Effector CD8-positive, alpha-beta T cell (primary cell): ENCODE data around the gene JDP2.

ENCODE experiments used
- DNase-seq: peaks from one replicate; lab custom pipeline; 2025; lab: John Stamatoyannopoulos, UW

The JDP2 gene

DNA sequence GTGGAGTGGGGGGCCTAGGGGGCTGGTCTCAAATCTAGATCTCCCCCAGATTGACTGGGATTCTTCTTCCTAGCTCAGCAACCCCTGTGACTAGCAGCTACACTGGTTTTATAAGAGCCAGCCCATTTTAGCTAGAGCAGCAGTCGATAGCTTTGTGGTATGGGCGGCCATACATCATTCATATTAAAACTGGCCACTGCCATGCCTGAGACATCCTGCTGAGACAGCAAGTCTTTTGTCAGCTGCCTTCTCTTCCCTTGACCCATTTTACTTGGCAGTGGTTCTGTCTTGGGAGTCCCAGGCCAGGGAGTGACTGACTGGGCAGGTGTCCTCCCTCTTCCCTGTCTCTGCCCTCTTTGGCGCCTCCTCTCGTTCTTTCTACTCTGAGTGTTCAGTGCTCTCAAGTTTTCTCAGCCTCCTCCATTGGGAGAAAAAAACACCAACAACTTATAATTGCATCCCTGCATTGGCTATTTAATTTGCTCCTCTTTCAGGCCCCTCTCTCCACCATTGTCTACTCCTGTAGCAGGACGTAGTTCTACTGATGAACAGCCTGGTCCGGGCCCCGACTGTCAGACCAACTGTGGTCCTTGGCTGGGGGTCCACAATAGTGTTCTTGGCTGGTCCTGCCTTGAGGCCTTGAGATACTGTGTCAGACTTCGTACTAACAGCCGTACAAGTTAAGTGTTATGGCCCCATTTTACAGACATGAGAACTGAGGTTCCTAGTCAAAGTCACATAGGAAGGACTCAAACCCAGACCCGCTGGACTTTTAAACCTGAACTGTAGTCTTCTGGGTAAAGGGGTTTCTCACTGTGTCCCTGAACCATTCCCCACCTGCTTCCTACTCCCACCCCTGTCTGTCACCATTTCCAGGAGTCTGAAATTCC lies 18.3 kb upstream of the JDP2 start:
- DNase-seq: no peak

- no peak for DNase-seq
These were observed 16.6 kb upstream of the JDP2 start for GRCh38 chr14:75411214-75411540.

DNA sequence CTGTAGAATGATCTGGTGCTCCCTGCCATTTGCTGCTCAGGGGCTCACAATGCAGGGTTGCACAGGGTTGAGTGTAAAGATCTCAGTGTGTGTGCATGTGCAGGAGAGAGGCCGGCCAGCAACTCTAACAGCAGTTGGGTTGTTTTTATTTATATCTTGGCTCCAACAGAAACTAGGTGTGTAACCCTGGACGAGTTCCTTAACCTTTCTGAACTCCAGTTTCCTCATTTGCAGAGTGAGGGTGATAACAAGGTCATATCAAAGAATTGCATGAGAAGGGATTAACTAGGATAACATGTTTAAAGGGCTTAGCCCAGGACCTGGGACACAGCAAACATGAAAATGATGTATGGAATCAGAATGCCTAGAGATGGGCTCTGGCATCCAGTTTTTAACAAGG lies 14.8 kb upstream of the JDP2 start:
- no peak for DNase-seq

GRCh38 chr14:75417674-75418073 lies 10.1 kb upstream of the JDP2 start:
- no peak for DNase-seq

- DNase-seq: no peak
These were observed 8.7 kb upstream of the JDP2 start for GRCh38 chr14:75418850-75419768.

DNA sequence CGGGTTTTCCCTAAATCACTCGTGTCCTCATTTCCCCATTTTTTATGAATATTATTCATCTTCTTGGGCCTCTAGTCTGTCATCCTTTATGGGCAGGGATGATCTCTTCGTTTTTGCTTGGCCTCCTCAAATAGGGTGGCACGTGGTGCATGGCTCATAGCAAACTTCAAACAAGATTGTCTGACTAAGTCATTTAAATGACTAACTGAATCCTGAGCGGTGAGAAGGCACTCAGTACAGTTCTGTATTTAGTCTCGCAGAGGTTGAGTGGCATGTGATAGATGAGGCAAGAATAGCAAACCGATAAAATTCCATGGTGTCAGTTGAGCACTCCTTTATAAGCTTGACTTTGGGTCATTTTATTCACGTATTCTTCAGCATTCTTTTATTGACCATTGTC lies 5.7 kb upstream of the JDP2 start:
- no peak for DNase-seq

DNA sequence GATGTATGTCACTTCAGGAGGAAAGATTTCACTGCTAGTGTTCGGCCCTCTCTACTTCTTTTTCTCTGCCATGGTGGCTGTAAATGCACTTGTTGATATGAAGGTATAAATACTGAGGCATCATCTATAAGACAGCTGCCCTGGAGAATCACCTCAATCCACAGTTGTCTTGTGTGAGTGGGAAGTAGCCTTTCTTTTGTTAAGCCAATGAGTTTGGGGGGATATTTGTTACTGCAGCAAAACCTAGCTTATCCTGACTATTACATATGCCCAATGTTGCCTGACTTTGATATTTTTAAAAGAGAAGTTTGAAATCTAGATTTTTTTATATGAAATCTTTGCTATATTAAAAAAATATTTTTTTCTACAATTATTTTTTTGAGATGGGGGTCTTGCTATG lies 3.3 kb upstream of the JDP2 start:
- DNase-seq: no peak

DNA sequence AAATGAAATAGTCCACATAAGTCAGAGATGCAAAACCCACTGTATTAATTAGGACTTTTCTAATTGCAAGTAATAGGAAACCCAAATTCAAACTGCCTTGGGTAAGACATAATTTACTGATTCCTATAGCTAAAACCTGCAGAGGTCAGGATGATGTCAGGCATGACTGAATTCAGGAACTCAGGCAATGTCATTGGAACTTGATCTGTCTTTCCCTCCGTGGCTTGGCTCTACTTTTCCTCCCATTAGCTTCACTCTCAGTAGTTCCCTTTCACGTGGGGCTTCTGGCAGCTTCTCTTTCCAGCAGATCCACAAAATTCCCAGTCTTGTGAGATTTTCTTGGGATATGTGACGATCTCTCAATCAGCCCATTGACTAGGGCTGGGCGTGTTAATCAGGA lies 2.4 kb upstream of the JDP2 start:
- DNase-seq: no peak

GRCh38 chr14:75426332-75427125 lies 1.3 kb upstream of the JDP2 start:
- no peak for DNase-seq

DNA sequence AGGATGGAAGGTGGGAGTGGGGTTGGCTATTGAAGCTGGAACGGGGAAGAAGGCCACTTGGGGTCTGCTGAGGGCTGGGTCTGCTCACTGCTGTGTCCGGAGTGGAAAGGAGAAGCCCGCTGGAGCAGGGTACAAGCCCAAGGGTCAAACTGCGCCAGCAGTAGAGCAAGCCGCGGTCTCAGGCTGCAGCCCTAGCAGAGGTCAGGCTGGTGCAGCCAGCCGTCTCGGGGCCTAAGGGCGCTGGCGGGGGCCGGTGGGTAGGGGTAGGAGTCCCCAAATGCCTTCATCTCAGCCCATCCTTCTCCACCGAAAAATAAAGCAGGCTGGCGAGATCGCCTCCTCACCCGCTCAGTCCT lies 718 bp upstream of the JDP2 start:
- no peak for DNase-seq

DNA sequence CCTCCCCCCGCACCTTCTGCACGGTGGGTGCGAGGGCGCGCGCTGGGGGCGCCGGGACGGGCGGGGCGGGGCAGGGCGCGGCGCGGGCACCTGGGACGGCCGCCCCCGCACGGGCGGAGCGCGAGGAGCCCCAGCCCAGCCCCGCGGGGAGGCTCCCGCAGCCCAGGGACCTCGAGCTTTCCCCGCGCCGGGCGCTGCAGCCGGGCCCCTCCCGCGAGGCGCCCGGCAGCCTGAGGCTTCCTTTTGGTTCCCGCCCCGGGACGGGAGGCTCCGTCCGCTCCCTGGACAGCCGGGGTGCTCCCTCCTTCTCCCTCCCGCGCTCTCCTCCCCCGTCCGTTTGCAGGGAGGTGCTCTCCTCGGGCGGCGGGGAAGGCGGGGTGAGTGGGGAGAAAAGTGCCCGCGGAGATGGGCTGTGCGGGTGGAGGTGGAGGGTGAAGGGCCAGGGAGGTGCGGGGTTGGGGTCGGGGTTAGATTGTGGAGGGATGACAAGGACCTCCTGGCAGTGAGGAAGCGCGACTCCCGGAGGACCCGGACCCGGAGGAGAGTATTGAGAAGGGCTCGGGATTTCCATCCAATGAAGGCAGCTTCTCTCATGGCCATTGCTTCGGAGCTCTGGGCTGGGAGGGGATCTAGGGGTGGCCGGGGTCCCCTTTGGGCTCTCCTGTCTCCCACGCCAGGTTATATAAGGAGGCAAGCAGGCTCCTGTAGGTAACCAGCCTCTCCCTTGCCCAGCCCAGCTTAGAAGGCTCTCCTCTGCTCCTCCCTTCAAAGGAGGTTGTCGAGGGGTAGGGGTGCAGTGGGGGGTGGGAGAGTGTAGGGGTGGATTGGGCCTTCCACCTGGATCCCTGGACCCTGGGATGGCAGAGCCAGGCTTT lies 645 bp downstream of the JDP2 start:
- DNase-seq: no peak

- DNase-seq: no peak
These were observed 1.7 kb downstream of the JDP2 start for GRCh38 chr14:75429562-75429961.

GRCh38 chr14:75430116-75430515 lies 2.3 kb downstream of the JDP2 start:
- DNase-seq: no peak

DNA sequence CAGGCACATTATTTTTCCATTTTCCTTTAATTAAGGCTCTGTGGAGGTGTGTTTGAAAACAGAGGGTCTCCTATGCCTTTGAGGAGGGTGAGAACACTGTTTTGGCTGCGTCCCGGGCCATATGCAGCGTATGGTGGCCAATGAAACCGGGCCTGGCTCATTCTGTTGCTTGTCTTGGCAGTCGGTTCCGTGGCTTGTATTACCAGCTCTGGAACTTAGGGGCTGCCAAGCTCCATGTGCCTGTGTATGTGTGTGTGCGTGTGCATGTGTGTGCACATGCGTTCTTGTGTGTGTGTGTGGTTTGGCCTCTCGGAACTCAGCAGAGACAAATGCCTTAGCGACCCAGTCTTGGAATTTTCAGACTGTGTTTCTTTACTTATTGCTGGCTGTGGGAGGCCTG lies 2.7 kb downstream of the JDP2 start:
- DNase-seq: no peak

GRCh38 chr14:75430976-75431375 lies 3.2 kb downstream of the JDP2 start:
- no peak for DNase-seq

- no peak for DNase-seq
These were observed 4.0 kb downstream of the JDP2 start for GRCh38 chr14:75431827-75432226.

- DNase-seq: no peak
These were observed 4.6 kb downstream of the JDP2 start for GRCh38 chr14:75432411-75432810.

DNA sequence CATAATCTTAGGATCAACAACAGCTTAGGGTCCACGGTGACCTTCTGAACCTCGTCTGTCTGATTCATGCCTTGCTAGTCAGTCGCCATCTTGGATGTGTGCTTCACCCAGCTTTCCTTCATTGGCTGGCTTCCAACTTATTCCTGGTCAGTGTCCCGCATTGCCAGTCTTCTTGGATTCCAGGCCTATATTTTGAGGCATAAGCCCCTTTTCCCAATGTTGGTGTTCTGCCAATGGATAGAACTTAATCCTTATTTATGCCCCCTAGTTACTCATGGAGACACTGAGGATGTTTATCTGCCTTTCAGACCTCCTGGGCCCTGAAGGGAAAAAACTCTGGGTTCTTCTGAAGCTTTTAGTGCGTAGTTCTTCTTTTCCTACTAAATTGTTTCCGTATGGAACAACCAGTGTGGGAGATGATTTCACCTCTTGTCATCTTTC lies 5.8 kb downstream of the JDP2 start:
- no peak for DNase-seq

DNA sequence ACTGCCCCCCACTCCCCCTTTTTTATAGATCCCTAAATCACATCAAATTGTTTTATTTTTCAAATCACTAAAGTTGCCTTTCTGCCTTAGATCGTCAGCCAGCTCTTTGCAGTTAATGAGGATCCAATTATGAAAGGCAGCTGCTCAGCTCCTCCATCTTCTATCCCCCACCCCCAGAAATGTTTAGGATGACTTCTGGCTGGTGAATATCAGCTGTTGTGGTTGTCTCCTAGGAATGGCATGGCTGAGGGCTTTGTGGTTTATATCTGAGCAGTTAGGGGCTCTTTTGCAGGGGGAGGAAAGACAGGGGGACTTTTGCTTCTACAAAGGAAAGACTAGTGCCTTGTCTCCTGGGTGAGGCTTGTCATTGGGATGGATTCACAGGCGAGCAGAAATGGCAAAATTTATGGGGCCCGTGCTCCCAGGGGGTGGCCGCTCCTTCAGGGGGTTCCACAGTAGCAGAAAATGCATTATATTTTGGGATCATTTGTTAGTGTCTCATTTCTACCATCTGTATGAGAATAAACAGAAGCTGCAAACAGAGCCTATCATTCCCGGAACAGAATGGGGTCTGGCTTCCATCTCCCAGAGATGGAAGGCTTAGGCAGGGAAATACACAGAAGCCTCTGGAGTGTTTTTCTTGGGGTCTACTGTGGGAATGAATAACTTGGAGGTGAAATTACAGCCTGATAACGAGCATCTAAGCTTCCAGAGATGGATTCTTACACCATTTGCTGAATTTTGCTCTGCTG lies 6.5 kb downstream of the JDP2 start:
- no peak for DNase-seq

GRCh38 chr14:75434890-75435248 lies 7.0 kb downstream of the JDP2 start:
- no peak for DNase-seq

DNA sequence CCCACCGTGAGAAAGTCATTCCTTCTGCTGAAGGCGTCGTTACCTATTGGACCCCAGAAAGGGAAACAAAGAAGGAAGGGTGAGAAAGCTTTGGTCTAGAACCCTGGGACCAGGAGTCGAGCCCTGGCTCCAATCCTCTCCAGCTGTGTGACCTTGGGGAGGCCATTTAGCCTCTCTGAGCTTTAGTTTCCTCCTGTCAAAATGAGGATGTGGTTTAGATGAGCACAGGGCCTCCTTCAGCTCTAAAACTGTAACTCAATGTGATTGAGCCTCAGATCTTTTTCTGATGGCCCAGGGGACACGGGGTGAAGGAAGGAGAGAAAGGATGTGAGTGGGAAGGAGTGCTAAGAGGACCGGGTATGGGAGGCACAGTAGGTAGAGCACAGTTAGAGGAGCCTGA lies 7.7 kb downstream of the JDP2 start:
- no peak for DNase-seq
